Activated CD4-positive, alpha-beta memory T cell treated with anti-CD3 and anti-CD28 coated beads for 36 hours (primary cell): ENCODE results near the gene OTC. TPM values are rescaled to one million over a fixed set of nuclear protein-coding genes. Genes with fewer than 3 reads are reported as not detected.

ENCODE experiments used
- CTCF ChIA-PET: fragments of 350-600 bp; sonication (Branson Sonifier 250); formaldehyde crosslinking; loops from one replicate; lab custom pipeline; 2021; ENCODE audit warnings: antibody characterized with exemption, inconsistent platforms; lab: Charles Lee
- POLR2A ChIA-PET: fragments of 350-600 bp; sonication (Branson Sonifier 250); formaldehyde crosslinking; loops from one replicate; lab custom pipeline; 2021; ENCODE audit warnings: antibody characterized with exemption; lab: Charles Lee
- DNase-seq: peaks from one replicate; pipeline ENCODE4 v3.0.0-alpha.2; 2020
- H3K27ac Mint-ChIP-seq: one replicate; pipeline ENCODE4 v1.8.0; 2021; ENCODE audit warnings: mixed read lengths
- H3K27me3 Mint-ChIP-seq: one replicate; pipeline ENCODE4 v1.8.0; 2021; ENCODE audit warnings: mixed read lengths
- H3K36me3 Mint-ChIP-seq: one replicate; pipeline ENCODE4 v1.8.0; 2021; ENCODE audit warnings: mixed read lengths
- H3K4me1 Mint-ChIP-seq: one replicate; pipeline ENCODE4 v1.8.0; 2021; ENCODE audit warnings: low read depth, mixed read lengths
- H3K4me3 Mint-ChIP-seq: one replicate; pipeline ENCODE4 v1.8.0; 2021; ENCODE audit warnings: mild to moderate bottlenecking, mixed read lengths
- H3K9me3 Mint-ChIP-seq: one replicate; pipeline ENCODE4 v1.8.0; 2021; ENCODE audit warnings: mixed read lengths
- intact Hi-C: fragments of 100-400 bp; cut with micrococcal nuclease; formaldehyde crosslinking; loops from one replicate; pipeline ENCODE4 v1.15.1; 2023
- total RNA-seq, 2 experiments: library from RNA; stranded (reverse); gene quantifications; one replicate each; pipeline ENCODE4 v1.2.3, GENCODE V29; 2021

Gene OTC
- total RNA-seq, 2 experiments from 2014 or later = not detected

GRCh38 chrX:38363046-38363445, 10.6 kb downstream of the OTC start:
- no peaks in the 10 kb centered on the region for H3K27me3 Mint-ChIP-seq
- intact Hi-C loops = no loop called here
- no peaks in the 10 kb centered on the region for H3K36me3 Mint-ChIP-seq
- no peak overlapping the region for H3K27ac Mint-ChIP-seq
- ChIA-PET POLR2A (no interaction called here), CTCF (no interaction called here)
- DNase-seq = no peak
- H3K9me3 Mint-ChIP-seq = no peaks in the 10 kb centered on the region
- no peaks in the 10 kb centered on the region for H3K4me1 Mint-ChIP-seq
- no peak overlapping the region for H3K4me3 Mint-ChIP-seq

- Mint-ChIP-seq H3K27me3 (no peaks in the 10 kb centered on the region), H3K9me3 (no peaks in the 10 kb centered on the region), H3K27ac (no peak overlapping the region), H3K4me3 (no peak overlapping the region), H3K36me3 (no peaks in the 10 kb centered on the region), H3K4me1 (no peaks in the 10 kb centered on the region)
- intact Hi-C loops = no loop called here
- POLR2A ChIA-PET = no interaction called here
- DNase-seq = no peak
- CTCF ChIA-PET = no interaction called here
These were observed 13.6 kb downstream of the OTC start for GRCh38 chrX:38365954-38366353.

GRCh38 chrX:38368774-38369173, 16.4 kb downstream of the OTC start:
- DNase-seq = no peak
- ChIA-PET POLR2A (no interaction called here), CTCF (no interaction called here)
- intact Hi-C loops = no loop called here
- Mint-ChIP-seq H3K9me3 (no peaks in the 10 kb centered on the region), H3K27me3 (peaks cover 5% of the 10 kb centered on the region), H3K27ac (no peak overlapping the region), H3K36me3 (no peaks in the 10 kb centered on the region), H3K4me3 (no peak overlapping the region), H3K4me1 (no peaks in the 10 kb centered on the region)

GRCh38 chrX:38371641-38372040, 19.2 kb downstream of the OTC start:
- H3K4me3 Mint-ChIP-seq = no peak overlapping the region
- no peaks in the 10 kb centered on the region for H3K36me3 Mint-ChIP-seq
- H3K9me3 Mint-ChIP-seq = no peaks in the 10 kb centered on the region
- H3K27ac Mint-ChIP-seq = no peak overlapping the region
- ChIA-PET CTCF (no interaction called here), POLR2A (no interaction called here)
- peaks cover 5% of the 10 kb centered on the region for H3K27me3 Mint-ChIP-seq
- H3K4me1 Mint-ChIP-seq = no peaks in the 10 kb centered on the region
- intact Hi-C loops = no loop called here
- DNase-seq = no peak

- Mint-ChIP-seq H3K9me3 (no peaks in the 10 kb centered on the region), H3K36me3 (no peaks in the 10 kb centered on the region), H3K27ac (no peak overlapping the region), H3K27me3 (peaks cover 7% of the 10 kb centered on the region), H3K4me1 (no peaks in the 10 kb centered on the region), H3K4me3 (no peak overlapping the region)
- intact Hi-C loops = no loop called here
- CTCF ChIA-PET = no interaction called here
- POLR2A ChIA-PET = no interaction called here
- DNase-seq = no peak
These were observed 22.0 kb downstream of the OTC start for GRCh38 chrX:38374431-38374830.

GRCh38 chrX:38375891-38376290, 23.5 kb downstream of the OTC start:
- Mint-ChIP-seq H3K4me1 (no peaks in the 10 kb centered on the region), H3K4me3 (no peak overlapping the region), H3K9me3 (no peaks in the 10 kb centered on the region), H3K36me3 (no peaks in the 10 kb centered on the region), H3K27me3 (peaks cover 7% of the 10 kb centered on the region), H3K27ac (no peak overlapping the region)
- ChIA-PET CTCF (no interaction called here), POLR2A (no interaction called here)
- intact Hi-C loops = no loop called here
- no peak for DNase-seq

- Mint-ChIP-seq H3K36me3 (no peaks in the 10 kb centered on the region), H3K27me3 (peaks cover 7% of the 10 kb centered on the region), H3K9me3 (no peaks in the 10 kb centered on the region), H3K27ac (no peak overlapping the region), H3K4me3 (no peak overlapping the region), H3K4me1 (no peaks in the 10 kb centered on the region)
- DNase-seq = no peak
- intact Hi-C loops = no loop called here
- ChIA-PET POLR2A (no interaction called here), CTCF (no interaction called here)
These were observed 24.3 kb downstream of the OTC start for GRCh38 chrX:38376747-38377146.

GRCh38 chrX:38379088-38379487, 26.7 kb downstream of the OTC start:
- peaks cover 2% of the 10 kb centered on the region for H3K27me3 Mint-ChIP-seq
- H3K36me3 Mint-ChIP-seq = no peaks in the 10 kb centered on the region
- ChIA-PET CTCF (no interaction called here), POLR2A (no interaction called here)
- no peak overlapping the region for H3K27ac Mint-ChIP-seq
- intact Hi-C loops = no loop called here
- no peak overlapping the region for H3K4me3 Mint-ChIP-seq
- H3K9me3 Mint-ChIP-seq = no peaks in the 10 kb centered on the region
- H3K4me1 Mint-ChIP-seq = no peaks in the 10 kb centered on the region
- no peak for DNase-seq

GRCh38 chrX:38382663-38383062, 30.3 kb downstream of the OTC start:
- intact Hi-C loops = no loop called here
- Mint-ChIP-seq H3K4me3 (no peak overlapping the region), H3K9me3 (no peaks in the 10 kb centered on the region), H3K27ac (no peak overlapping the region), H3K4me1 (no peaks in the 10 kb centered on the region), H3K27me3 (peaks cover 2% of the 10 kb centered on the region), H3K36me3 (no peaks in the 10 kb centered on the region)
- DNase-seq = no peak
- ChIA-PET POLR2A (no interaction called here), CTCF (no interaction called here)

- no peaks in the 10 kb centered on the region for H3K36me3 Mint-ChIP-seq
- no peak overlapping the region for H3K27ac Mint-ChIP-seq
- no peaks in the 10 kb centered on the region for H3K4me1 Mint-ChIP-seq
- no peak for DNase-seq
- no peak overlapping the region for H3K4me3 Mint-ChIP-seq
- no peaks in the 10 kb centered on the region for H3K27me3 Mint-ChIP-seq
- no peaks in the 10 kb centered on the region for H3K9me3 Mint-ChIP-seq
- ChIA-PET POLR2A (no interaction called here), CTCF (no interaction called here)
- intact Hi-C loops = no loop called here
These were observed 48.0 kb downstream of the OTC start for GRCh38 chrX:38400389-38400910.

GRCh38 chrX:38402118-38402517, 49.7 kb downstream of the OTC start:
- Mint-ChIP-seq H3K9me3 (no peaks in the 10 kb centered on the region), H3K27ac (no peak overlapping the region), H3K4me3 (no peak overlapping the region), H3K36me3 (no peaks in the 10 kb centered on the region), H3K27me3 (no peaks in the 10 kb centered on the region), H3K4me1 (no peaks in the 10 kb centered on the region)
- intact Hi-C loops = no loop called here
- ChIA-PET POLR2A (no interaction called here), CTCF (no interaction called here)
- DNase-seq = no peak

GRCh38 chrX:38403834-38404233, 51.4 kb downstream of the OTC start:
- ChIA-PET POLR2A (no interaction called here), CTCF (no interaction called here)
- Mint-ChIP-seq H3K4me1 (no peaks in the 10 kb centered on the region), H3K27me3 (no peaks in the 10 kb centered on the region), H3K36me3 (no peaks in the 10 kb centered on the region), H3K9me3 (no peaks in the 10 kb centered on the region), H3K27ac (no peak overlapping the region), H3K4me3 (no peak overlapping the region)
- DNase-seq = no peak
- intact Hi-C loops = no loop called here

GRCh38 chrX:38407126-38407525, 54.7 kb downstream of the OTC start:
- no peaks in the 10 kb centered on the region for H3K9me3 Mint-ChIP-seq
- POLR2A ChIA-PET = no interaction called here
- no peaks in the 10 kb centered on the region for H3K27me3 Mint-ChIP-seq
- no peak for DNase-seq
- CTCF ChIA-PET = no interaction called here
- H3K4me3 Mint-ChIP-seq = no peak overlapping the region
- intact Hi-C loops = no loop called here
- H3K4me1 Mint-ChIP-seq = no peaks in the 10 kb centered on the region
- H3K27ac Mint-ChIP-seq = no peak overlapping the region
- no peaks in the 10 kb centered on the region for H3K36me3 Mint-ChIP-seq
